Effector memory CD8-positive, alpha-beta T cell (primary cell): Measurements from ENCODE around the gene PRKAR2B.
A peak's percentile ranks its signal among the peaks of the same experiment; 100 is the strongest.
"Not testable (repeated sequence)": the region's sequence is repeated elsewhere in the genome, so short reads cannot be mapped to it uniquely, and the experiment has no call there.

ENCODE experiments used
- ATAC-seq: fragments of 150-1000 bp; cut with Tn5 transposase; replicated peaks from 2 replicates; pipeline ENCODE4 v1.10.0; 2021; ENCODE audit warnings: mild to moderate bottlenecking, moderate library complexity
- DNase-seq, 3 experiments: peaks; one replicate each; pipeline ENCODE4 v3.0.0; 2021
- H3K27ac Mint-ChIP-seq, 2 donors: one replicate each; pipeline ENCODE4 v1.8.0; 2022; ENCODE audit warnings: mild to moderate bottlenecking in 2 of 2, mixed read lengths in 2 of 2, moderate library complexity in 2 of 2
- H3K27me3 Mint-ChIP-seq, 2 donors: one replicate each; pipeline ENCODE4 v1.8.0; 2022; ENCODE audit warnings: mixed read lengths in 2 of 2
- H3K36me3 Mint-ChIP-seq: one replicate; pipeline ENCODE4 v1.8.0; 2022; ENCODE audit warnings: mild to moderate bottlenecking, moderate library complexity, mixed read lengths; ENCODE audit not compliant: insufficient read depth
- H3K4me1 Mint-ChIP-seq, 2 donors: one replicate each; pipeline ENCODE4 v1.8.0; 2022; ENCODE audit warnings: low read depth in 2 of 2, mixed read lengths in 2 of 2
- H3K4me3 Mint-ChIP-seq, 2 donors: one replicate each; pipeline ENCODE4 v1.8.0; 2022; ENCODE audit warnings: mild to moderate bottlenecking in 2 of 2, mixed read lengths in 2 of 2, moderate library complexity in 2 of 2
- H3K9me3 Mint-ChIP-seq, 2 donors: one replicate each; pipeline ENCODE4 v1.8.0; 2022; ENCODE audit warnings: mixed read lengths in 2 of 2

The PRKAR2B gene

DNA sequence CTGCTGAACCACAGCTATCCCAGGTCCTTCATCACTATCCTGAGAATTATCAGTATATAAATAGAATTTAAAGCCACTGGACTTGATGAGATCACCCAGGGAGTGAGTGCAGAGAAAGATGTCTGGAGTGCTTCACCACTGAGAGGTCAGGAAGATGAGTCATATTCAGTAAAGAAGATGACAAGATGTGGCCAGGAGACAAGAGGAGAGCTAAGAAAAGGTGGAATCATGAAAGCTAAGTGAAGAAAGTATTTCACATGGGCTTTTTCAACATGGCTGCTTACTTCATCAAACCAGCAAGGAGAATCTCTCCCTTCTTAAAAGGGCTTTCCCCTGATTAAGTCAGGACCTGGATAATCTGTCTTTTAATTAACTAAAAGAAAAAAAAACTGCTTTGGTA is 9.1 kb upstream of the PRKAR2B start:
- H3K9me3 Mint-ChIP-seq = peaks cover 2 to 8% of the 10 kb centered on the region in 2 donors

GRCh38 chr7:107036535-107036934 is 8.0 kb upstream of the PRKAR2B start:
- H3K4me3 Mint-ChIP-seq = no peak overlapping the region
- H3K9me3 Mint-ChIP-seq = peaks cover 2 to 8% of the 10 kb centered on the region in 2 donors
- no peaks in the 10 kb centered on the region for H3K4me1 Mint-ChIP-seq
- peaks cover 0 to 6% of the 10 kb centered on the region in 2 donors for H3K27me3 Mint-ChIP-seq
- no peak for ATAC-seq
- H3K27ac Mint-ChIP-seq = peak overlapping the region in 1 of 2 donors; percentile 14
- H3K36me3 Mint-ChIP-seq = no peaks in the 10 kb centered on the region
- DNase-seq = no peak

More for the DNA sequence above, 9.1 kb upstream of the PRKAR2B start:
- no peak overlapping the region for H3K4me3 Mint-ChIP-seq
- no peaks in the 10 kb centered on the region for H3K4me1 Mint-ChIP-seq
- H3K36me3 Mint-ChIP-seq = no peaks in the 10 kb centered on the region
- H3K27ac Mint-ChIP-seq = no peak overlapping the region
- no peak for ATAC-seq
- H3K27me3 Mint-ChIP-seq = peaks cover 0 to 6% of the 10 kb centered on the region in 2 donors
- DNase-seq = no peak

DNA sequence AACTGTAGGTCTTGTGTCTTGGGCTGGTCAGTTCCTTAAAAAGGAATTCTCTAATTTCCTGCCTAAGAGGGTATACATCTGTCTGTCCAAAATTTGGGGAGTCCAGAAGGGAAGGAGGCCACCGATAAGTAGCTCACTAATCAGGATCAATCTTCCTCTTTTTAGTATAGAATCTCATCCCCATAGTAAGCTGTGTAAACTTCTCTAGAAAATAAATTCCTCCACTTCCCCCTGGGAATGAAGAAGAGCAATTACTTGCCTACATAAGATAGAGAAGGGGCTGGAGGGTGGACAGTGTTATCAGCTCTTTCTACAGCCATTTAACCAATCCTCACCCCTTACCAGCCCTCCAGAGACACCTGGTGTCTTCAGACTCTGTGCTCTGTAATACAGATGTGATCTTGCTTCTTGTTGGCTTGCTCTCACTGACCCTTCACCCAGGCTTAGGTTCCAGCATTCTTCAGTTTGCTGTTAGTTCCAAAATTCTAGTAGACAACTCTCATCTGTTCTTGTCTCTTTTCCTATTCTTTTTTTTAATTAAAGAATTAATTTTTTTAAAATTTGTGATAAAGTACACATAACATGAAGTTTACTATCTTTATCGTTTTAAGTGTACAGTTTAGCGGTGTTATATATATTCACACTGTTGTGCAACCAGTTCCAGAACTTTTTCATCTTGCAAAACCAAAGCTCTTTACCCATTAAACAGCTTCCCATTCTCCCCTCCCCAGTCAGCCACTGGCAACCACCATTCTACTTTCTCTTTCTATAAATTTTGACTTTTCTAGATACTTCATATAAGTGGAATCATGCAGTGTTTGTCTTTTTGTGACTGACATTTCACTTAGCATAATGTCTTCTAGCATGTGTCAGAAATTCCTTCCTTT is 6.5 kb upstream of the PRKAR2B start:
- Mint-ChIP-seq H3K4me3 (no peak overlapping the region), H3K27ac (no peak overlapping the region), H3K27me3 (peaks cover 0 to 6% of the 10 kb centered on the region in 2 donors), H3K9me3 (peaks cover 2 to 8% of the 10 kb centered on the region in 2 donors), H3K36me3 (no peaks in the 10 kb centered on the region), H3K4me1 (no peaks in the 10 kb centered on the region)
- DNase-seq (no peak), ATAC-seq (no peak)

DNA sequence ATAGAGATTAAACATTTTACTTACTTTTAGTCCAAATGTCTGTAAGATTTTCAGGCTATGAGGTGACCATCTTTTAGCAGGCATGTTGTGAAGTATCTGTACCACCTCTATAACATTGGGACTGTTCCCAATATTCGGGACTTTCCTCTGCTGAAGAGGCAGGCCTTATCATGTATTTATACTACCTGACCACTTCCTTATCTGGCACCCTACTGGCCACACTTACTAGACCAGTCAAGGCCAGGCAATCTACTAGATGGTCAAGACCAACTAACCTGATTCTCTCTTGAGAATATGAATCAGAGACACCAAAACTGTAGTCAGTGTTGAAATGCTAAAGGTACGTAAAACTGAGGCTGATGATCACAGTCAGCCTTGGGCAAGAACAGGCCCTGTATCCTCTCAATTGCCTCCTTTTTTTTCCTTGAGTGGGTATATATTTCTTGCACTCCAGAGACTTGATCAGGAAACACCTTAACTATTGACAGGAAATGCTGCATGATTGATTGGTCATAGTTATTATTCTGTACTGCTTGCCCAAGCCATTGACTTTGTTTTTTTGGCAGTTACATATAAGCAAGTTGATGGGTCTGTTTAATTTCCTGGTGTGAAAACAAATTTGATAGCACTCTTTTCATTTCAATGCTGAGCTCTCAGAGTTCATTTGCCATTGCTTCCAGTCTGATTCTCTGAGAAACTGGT is 5.2 kb upstream of the PRKAR2B start:
- DNase-seq (no peak), ATAC-seq (no peak)
- Mint-ChIP-seq H3K27me3 (no peaks in the 10 kb centered on the region), H3K9me3 (peaks cover 2 to 8% of the 10 kb centered on the region in 2 donors), H3K4me1 (peaks cover 3 to 4% of the 10 kb centered on the region in 2 donors), H3K4me3 (no peak overlapping the region), H3K36me3 (no peaks in the 10 kb centered on the region), H3K27ac (no peak overlapping the region)

GRCh38 chr7:107041097-107041496 is 3.4 kb upstream of the PRKAR2B start:
- Mint-ChIP-seq H3K9me3 (peaks cover 2 to 8% of the 10 kb centered on the region in 2 donors), H3K27me3 (peaks cover 11 to 12% of the 10 kb centered on the region in 2 donors), H3K36me3 (peaks cover 3% of the 10 kb centered on the region), H3K27ac (no peak overlapping the region), H3K4me3 (no peak overlapping the region), H3K4me1 (peaks cover 7 to 10% of the 10 kb centered on the region in 2 donors)
- ATAC-seq = no peak
- no peak for DNase-seq

- peaks cover 17 to 19% of the 10 kb centered on the region in 2 donors for H3K27me3 Mint-ChIP-seq
- H3K9me3 Mint-ChIP-seq, H3K4me1 Mint-ChIP-seq, DNase-seq, H3K36me3 Mint-ChIP-seq, ATAC-seq, H3K4me3 Mint-ChIP-seq, H3K27ac Mint-ChIP-seq: not testable (repeated sequence)
Observed at GRCh38 chr7:107041764-107042163, 2.7 kb upstream of the PRKAR2B start.

GRCh38 chr7:107042326-107042910 is 2.1 kb upstream of the PRKAR2B start:
- H3K36me3 Mint-ChIP-seq, H3K27ac Mint-ChIP-seq, H3K4me3 Mint-ChIP-seq, DNase-seq, H3K4me1 Mint-ChIP-seq, ATAC-seq, H3K9me3 Mint-ChIP-seq: not testable (repeated sequence)
- H3K27me3 Mint-ChIP-seq = peaks cover 24 to 25% of the 10 kb centered on the region in 2 donors

DNA sequence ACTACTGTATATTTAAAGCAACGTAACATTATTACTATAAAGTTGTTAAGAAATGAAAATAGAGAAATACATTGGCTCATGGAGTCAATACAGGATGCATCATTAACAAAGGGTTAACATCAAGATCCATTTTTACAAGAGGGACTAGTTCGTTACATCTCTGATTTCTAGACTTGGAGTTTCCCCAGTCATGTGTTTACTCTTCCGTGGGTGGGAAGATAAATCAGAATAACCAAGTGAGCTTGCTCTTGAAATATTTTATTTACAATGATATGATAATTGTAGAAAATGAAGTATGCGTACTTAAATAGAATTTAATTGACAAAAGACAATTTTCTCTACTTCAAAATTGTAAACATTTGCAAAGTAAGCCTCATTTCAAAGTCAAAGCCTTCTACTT is 1.0 kb upstream of the PRKAR2B start:
- no peaks in the 10 kb centered on the region for H3K9me3 Mint-ChIP-seq
- peaks cover 32 to 34% of the 10 kb centered on the region in 2 donors for H3K27me3 Mint-ChIP-seq
- peak overlapping the region; percentile 48 to 89 for H3K4me3 Mint-ChIP-seq
- H3K4me1 Mint-ChIP-seq = peaks cover 7 to 10% of the 10 kb centered on the region in 2 donors
- no peak for DNase-seq
- no peak overlapping the region for H3K27ac Mint-ChIP-seq
- peaks cover 3% of the 10 kb centered on the region for H3K36me3 Mint-ChIP-seq
- ATAC-seq = no peak

- ATAC-seq (no peak), DNase-seq (no peak)
- Mint-ChIP-seq H3K4me3 (peak overlapping the region; percentile 48 to 89), H3K9me3 (no peaks in the 10 kb centered on the region), H3K4me1 (peaks cover 7 to 10% of the 10 kb centered on the region in 2 donors), H3K27me3 (peaks cover 37 to 38% of the 10 kb centered on the region in 2 donors), H3K27ac (no peak overlapping the region), H3K36me3 (peaks cover 3% of the 10 kb centered on the region)
Observed at GRCh38 chr7:107043921-107044346, 571 bp upstream of the PRKAR2B start.

DNA sequence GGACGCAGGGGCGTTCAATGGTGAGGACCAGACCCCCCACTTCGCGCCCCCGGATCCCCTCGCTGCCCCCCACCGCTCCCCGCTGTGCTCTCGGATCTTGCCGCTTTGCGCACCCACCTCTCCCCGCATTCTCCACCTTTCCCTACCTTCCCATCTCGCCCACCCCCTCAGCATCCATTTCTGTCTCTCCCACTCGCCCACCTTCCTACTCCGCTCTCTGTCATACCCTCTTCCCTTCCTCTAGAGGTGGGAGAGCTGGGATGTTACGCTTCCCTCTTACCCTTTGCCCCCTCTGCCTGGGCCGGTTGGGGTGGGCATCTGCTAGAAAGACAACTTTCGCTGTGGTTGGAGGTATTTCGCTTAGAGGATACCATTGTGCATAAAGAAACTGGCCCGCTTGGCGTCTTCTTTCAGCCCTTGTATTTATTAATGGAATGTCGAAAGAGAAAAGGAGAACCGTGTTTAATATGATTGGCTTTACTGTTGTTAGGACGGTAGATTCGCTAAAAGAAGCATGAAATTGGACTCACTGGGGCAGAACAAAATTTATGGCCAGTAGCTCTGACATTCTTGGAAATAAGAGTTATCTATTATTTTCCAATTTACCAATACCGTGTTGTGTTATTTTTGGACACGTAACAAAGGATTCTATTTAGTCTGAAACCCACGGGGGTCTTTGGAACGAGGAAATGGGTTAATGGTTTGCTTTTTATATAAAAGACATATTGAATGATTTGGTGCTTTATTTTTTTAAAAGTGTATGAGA is 873 bp downstream of the PRKAR2B start:
- H3K27ac Mint-ChIP-seq = peak overlapping the region in 1 of 2 donors; percentile 76
- H3K4me1 Mint-ChIP-seq = peaks cover 7 to 10% of the 10 kb centered on the region in 2 donors
- H3K4me3 Mint-ChIP-seq = peak overlapping the region; percentile 92 to 94
- peaks cover 3% of the 10 kb centered on the region for H3K36me3 Mint-ChIP-seq
- DNase-seq = no peak
- no peaks in the 10 kb centered on the region for H3K9me3 Mint-ChIP-seq
- peaks cover 38 to 41% of the 10 kb centered on the region in 2 donors for H3K27me3 Mint-ChIP-seq
- ATAC-seq = no peak

GRCh38 chr7:107045980-107046379 is 1.5 kb downstream of the PRKAR2B start:
- H3K9me3 Mint-ChIP-seq = no peaks in the 10 kb centered on the region
- peak overlapping the region in 1 of 2 donors; percentile 92 for H3K4me3 Mint-ChIP-seq
- peaks cover 3% of the 10 kb centered on the region for H3K36me3 Mint-ChIP-seq
- H3K27ac Mint-ChIP-seq = no peak overlapping the region
- DNase-seq (no peak), ATAC-seq (no peak)
- H3K27me3 Mint-ChIP-seq = peaks cover 38 to 41% of the 10 kb centered on the region in 2 donors
- H3K4me1 Mint-ChIP-seq = peaks cover 7 to 10% of the 10 kb centered on the region in 2 donors

- Mint-ChIP-seq H3K27me3 (peaks cover 38 to 41% of the 10 kb centered on the region in 2 donors), H3K4me1 (peaks cover 7 to 10% of the 10 kb centered on the region in 2 donors), H3K27ac (no peak overlapping the region), H3K9me3 (no peaks in the 10 kb centered on the region), H3K36me3 (peaks cover 3% of the 10 kb centered on the region), H3K4me3 (no peak overlapping the region)
- DNase-seq (no peak), ATAC-seq (no peak)
Observed at GRCh38 chr7:107046491-107047259, 2.2 kb downstream of the PRKAR2B start.
